ENCODE measurements around the gene CSN2.
"Not testable (repeated sequence)": the region's sequence is repeated elsewhere in the genome, so short reads cannot be mapped to it uniquely, and the experiment has no call there.

Gene CSN2

DNA sequence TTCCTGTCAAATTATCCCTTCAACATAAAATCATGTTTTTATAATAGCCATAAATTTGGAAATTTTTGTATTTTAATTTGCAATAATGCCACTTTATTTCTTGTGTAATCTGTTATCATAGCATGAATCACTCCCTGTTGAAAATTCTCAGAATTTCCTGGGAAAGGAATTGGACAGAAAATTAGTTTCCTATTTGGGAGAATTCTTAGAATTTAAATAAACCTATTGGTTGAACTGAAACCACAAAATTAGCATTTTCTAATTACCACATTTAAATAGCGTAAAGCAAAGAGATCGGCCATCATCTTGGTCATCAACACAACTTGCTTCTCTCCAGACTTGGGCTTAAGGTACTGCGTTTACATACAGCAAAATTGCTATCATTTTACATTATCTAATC lies 34.8 kb downstream of the CSN2 start, which contains the start of gene CSN1S1:
CSN1S1 (plus strand) TSS at position 301 of the 400 bp plus-strand sequence. CDS start 1,488 bp downstream, outside the sequence.
- Mint-ChIP-seq H3K27me3 (no peaks in the 10 kb centered on the region), H3K4me1 (no peaks in the 10 kb centered on the region), H3K4me3 (no peak within 1 kb of the TSS), H3K27ac (no peak within 1 kb of the TSS), H3K9me3 (no peaks in the 10 kb centered on the region), H3K36me3 (no peaks in the 10 kb centered on the region)

DNA sequence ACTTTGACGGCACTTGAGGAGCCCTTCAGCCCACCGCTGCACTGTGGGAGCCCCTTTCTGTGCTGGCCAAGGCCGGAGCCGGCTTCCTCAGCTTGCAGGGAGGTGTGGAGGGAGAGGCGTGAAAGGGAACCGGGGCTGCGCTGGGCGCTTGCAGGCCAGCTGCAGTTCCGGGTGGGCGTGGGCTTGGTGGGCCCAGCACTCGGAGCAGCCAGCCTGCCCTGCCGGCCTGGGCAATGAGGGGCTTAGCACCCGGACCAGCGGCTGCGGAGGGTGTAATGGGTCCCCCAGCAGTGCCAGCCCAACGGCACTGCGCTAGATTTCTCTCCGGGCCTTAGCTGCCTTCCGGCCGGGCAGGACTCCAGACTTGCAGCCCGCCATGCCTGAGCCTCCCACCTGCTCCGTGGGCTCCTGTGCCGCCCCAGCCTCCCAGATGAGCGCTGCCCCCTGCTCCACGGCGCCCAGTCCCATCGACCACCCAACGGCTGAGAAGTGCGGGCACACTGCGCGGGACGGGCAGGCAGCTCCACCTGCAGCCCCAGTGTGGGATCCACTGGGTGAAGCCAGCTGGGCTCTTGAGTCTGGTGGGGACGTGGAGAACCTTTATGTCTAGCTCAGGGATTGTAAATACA lies 41.6 kb downstream of the CSN2 start:
- not testable (repeated sequence) for H3K4me1 Mint-ChIP-seq

DNA sequence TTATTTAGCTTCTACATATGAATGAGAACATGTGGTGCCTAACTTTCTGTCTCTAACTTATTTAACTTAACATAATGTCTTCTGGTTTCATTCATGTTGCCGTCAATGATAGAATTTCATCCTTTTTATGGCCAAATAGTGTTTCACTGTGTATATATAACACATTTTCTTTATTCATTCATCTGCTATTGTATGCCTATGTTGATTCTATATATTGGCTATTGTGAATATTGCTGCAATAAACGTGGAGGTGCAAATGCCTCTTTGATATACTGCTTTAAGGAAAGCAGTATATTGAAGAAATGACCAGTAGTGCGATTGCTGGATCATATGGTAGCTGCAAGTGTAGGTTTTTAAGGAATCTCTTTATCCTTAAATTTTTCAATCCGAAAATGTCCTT lies 44.7 kb downstream of the CSN2 start:
- H3K36me3 Mint-ChIP-seq, result no peaks in the 10 kb centered on the region

More for the DNA sequence above, 41.6 kb downstream of the CSN2 start:
- not testable (repeated sequence) for H3K36me3 Mint-ChIP-seq, H3K9me3 Mint-ChIP-seq, H3K4me3 Mint-ChIP-seq, H3K27ac Mint-ChIP-seq, H3K27me3 Mint-ChIP-seq

DNA sequence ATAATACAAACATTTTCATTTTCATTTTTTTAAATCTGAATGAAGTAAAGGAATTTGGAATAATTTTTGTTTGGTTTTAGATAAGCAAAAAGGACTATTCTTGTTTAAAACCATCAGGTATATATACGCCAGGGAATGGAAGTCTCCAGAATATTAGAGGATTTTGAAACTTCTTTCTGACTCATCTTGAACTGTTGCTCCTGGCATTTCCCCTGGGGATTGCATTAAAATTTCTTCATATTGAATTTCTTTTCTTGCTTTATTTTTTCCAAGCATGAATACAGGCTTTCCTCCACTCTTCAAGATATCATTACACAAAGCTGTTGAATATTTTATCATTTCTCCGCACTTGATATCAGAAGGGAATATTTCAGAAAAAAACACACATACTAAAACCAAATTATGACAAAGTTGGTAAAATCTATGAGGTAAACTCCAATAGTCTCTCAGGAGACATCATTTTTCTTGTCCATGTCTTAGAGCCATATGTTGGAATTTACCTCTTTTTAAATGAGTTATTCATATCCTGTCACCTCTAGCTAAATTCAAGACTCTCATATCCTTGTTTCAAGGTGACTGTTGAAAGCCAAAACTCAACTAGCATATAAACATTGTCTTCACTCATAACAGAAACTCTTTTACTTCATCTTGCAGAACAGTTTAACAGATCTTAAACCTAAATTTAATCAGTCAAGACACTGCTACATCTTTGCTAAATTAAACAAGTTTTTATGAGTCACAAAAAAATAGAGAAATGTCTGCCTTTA lies 55.3 kb downstream of the CSN2 start:
- no peaks in the 10 kb centered on the region for H3K4me1 Mint-ChIP-seq
- H3K9me3 Mint-ChIP-seq, result no peaks in the 10 kb centered on the region
- no peak overlapping the region for H3K27ac Mint-ChIP-seq
- H3K4me3 Mint-ChIP-seq, result no peak overlapping the region
- H3K36me3 Mint-ChIP-seq, result no peaks in the 10 kb centered on the region
- H3K27me3 Mint-ChIP-seq, result peaks cover 8% of the 10 kb centered on the region

More for the DNA sequence above, 44.7 kb downstream of the CSN2 start:
- Mint-ChIP-seq H3K27ac (no peak overlapping the region), H3K4me3 (no peak overlapping the region), H3K27me3 (peaks cover 2% of the 10 kb centered on the region), H3K9me3 (no peaks in the 10 kb centered on the region), H3K4me1 (no peaks in the 10 kb centered on the region)

DNA sequence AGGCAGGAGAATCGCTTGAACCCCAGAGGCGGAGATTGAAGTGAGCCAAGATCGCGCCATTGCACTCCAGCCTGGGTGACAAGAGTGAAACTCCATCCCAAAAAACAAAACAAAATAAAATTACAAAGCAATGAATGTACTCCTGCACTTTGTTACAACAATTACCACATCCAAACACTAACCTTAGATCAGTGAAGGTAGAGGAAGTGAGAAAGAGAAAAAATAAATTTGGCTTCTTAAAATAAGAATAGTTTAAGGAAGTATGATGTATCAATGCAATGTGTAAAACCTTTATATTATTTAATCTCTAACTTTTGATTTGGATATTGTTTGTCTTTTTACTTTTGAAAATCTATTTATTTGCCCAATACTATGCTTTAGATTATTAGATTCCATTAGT lies 56.3 kb downstream of the CSN2 start:
- Mint-ChIP-seq H3K9me3 (peaks cover 4% of the 10 kb centered on the region), H3K4me3 (no peak overlapping the region), H3K27me3 (peaks cover 8% of the 10 kb centered on the region), H3K4me1 (no peaks in the 10 kb centered on the region), H3K27ac (peak overlapping the region; percentile 67), H3K36me3 (no peaks in the 10 kb centered on the region)

DNA sequence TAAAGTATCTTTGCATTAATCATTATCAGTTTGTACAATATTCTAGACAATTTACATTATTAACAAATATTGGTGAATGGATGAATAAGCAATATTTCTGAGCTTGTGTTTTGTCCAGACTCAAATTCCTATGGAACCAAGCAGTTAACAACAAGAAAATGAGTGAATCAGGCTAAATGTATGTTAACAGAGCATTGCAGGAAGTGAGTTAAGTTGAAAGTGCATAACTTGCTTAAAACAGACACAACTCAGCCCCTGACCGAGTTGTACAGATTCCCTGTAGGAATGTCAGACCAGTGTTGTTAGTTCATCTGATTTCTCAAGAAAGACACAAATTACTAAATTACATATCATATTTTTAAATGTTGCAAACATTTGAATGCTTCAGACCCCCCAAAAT lies 58.4 kb downstream of the CSN2 start:
- Mint-ChIP-seq H3K9me3 (peaks cover 4% of the 10 kb centered on the region), H3K27me3 (peaks cover 7% of the 10 kb centered on the region), H3K4me3 (no peak overlapping the region), H3K27ac (no peak overlapping the region), H3K36me3 (no peaks in the 10 kb centered on the region), H3K4me1 (no peaks in the 10 kb centered on the region)

All from activated naive CD4-positive, alpha-beta T cell treated with anti-CD3 and anti-CD28 coated beads, Interleukin-2, amount 50 U/mL, for 24 hours (primary cell).